Progenitor cell of endocrine pancreas (in vitro differentiated cells): Measurements from ENCODE around the gene SLFN12. TPM values are rescaled to one million over a fixed set of nuclear protein-coding genes. Genes with fewer than 3 reads are reported as not detected.
A peak's percentile ranks its signal among the peaks of the same experiment; 100 is the strongest.

Source experiments
- DNase-seq: peaks from one replicate; pipeline ENCODE4 v3.0.0; 2021; ENCODE audit warnings: low spot score; ENCODE audit not compliant: unreplicated experiment
- H3K27ac Mint-ChIP-seq: 2 replicates; pipeline ENCODE4 v1.8.0; 2021; ENCODE audit warnings: mild to moderate bottlenecking, moderate library complexity, mixed read lengths
- H3K27me3 Mint-ChIP-seq: 2 replicates; pipeline ENCODE4 v1.8.0; 2021; ENCODE audit warnings: mixed read lengths
- H3K36me3 Mint-ChIP-seq: 2 replicates; pipeline ENCODE4 v1.8.0; 2022; ENCODE audit warnings: mixed read lengths; ENCODE audit not compliant: insufficient read depth
- H3K4me1 Mint-ChIP-seq: 2 replicates; pipeline ENCODE4 v1.8.0; 2021; ENCODE audit warnings: low read depth, mixed read lengths
- H3K4me3 Mint-ChIP-seq: 2 replicates; pipeline ENCODE4 v1.8.0; 2021; ENCODE audit warnings: low read depth, mild to moderate bottlenecking, moderate library complexity, mixed read lengths
- H3K9me3 Mint-ChIP-seq: 2 replicates; pipeline ENCODE4 v1.8.0; 2021; ENCODE audit warnings: low read depth, mixed read lengths
- total RNA-seq: library from RNA; stranded (reverse); gene quantifications from 2 replicates; pipeline ENCODE4 v1.2.1, GENCODE V29; 2021
- TF ChIP-seq, protein P1 (sequence below): fragments of 200-600 bp; sonication (generic); IDR thresholded peaks from one replicate; pipeline ENCODE4 v1.5.0; 2021; ENCODE audit warnings: antibody characterized with exemption, mild to moderate bottlenecking; ENCODE audit not compliant: unreplicated experiment

The SLFN12 gene
- total RNA-seq, 1 donor from 2014 or later = 16.6 TPM

DNA sequence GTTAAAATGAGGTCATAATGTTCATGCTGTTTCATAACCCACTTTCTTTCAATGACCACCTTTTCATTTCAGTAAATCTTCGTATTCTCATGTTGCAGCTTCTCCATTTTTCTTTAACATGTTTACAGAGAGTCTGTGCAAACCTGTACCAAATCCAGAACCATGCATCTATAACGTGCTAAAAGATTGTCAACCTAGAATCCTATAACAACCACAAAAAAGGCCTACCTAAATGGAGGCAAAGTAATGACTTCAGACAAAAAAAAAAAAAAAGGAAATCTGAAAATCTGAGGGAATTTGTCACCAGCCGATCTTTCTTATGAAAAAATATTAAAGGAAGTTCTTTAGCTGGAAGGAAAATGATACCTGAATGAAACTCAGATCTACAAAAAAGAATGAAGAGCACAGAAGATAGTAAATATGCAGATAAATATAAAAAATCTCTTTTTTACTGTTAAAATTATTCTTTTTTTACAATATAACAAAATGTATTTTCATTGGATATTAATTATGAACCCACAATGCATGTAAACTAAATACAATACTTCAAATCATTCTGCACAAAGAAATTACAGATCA is 57.4 kb downstream of the SLFN12 start:
- Mint-ChIP-seq H3K4me3 (no peak overlapping the region), H3K27ac (no peak overlapping the region), H3K36me3 (peaks cover 2% of the 10 kb centered on the region), H3K27me3 (peaks cover 80% of the 10 kb centered on the region), H3K9me3 (peaks cover 16% of the 10 kb centered on the region), H3K4me1 (peaks cover 12% of the 10 kb centered on the region)
- no peak for DNase-seq
- TF ChIP-seq, protein P1, sequence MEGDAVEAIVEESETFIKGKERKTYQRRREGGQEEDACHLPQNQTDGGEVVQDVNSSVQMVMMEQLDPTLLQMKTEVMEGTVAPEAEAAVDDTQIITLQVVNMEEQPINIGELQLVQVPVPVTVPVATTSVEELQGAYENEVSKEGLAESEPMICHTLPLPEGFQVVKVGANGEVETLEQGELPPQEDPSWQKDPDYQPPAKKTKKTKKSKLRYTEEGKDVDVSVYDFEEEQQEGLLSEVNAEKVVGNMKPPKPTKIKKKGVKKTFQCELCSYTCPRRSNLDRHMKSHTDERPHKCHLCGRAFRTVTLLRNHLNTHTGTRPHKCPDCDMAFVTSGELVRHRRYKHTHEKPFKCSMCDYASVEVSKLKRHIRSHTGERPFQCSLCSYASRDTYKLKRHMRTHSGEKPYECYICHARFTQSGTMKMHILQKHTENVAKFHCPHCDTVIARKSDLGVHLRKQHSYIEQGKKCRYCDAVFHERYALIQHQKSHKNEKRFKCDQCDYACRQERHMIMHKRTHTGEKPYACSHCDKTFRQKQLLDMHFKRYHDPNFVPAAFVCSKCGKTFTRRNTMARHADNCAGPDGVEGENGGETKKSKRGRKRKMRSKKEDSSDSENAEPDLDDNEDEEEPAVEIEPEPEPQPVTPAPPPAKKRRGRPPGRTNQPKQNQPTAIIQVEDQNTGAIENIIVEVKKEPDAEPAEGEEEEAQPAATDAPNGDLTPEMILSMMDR = no peak

DNA sequence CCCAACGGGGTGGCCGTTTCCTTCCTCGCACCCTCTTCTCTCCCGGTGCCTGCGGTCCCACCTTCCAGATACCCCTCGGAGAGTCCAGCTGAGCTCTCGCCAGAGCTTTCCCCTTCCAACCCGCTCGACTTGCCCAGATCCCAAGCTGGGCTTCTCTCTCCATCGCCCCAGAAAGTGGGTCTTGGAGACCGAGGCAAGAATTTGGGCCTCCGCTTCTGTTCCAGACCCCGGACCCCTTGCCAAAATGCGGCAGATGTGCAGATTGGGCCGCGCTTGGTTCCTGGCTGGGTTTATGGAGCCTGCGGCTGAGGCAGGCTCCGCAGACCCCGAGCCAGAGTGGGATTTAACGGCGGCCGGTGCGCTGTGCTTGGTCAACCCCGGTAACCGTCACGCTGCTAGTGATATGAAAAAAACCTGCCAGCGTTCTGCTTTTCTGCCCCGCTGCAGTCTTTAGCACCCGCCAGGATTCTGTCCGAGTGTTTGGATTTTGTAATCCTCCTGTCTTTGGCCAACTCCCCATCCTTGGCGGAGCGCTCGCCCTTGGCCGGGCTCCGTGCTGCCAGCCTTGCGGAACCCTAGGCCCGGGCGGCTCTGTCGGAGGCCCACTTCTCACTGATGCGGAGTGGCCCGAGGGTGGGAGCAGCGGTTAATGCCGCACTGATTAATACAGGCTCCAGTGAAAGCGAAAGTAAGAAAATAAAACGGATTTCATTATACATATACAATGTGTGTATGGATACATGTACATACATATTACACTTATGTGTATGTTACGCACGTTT is 58.1 kb downstream of the SLFN12 start:
- Mint-ChIP-seq H3K4me3 (peak overlapping the region; percentile 65), H3K9me3 (peaks cover 18% of the 10 kb centered on the region), H3K36me3 (peaks cover 2% of the 10 kb centered on the region), H3K27me3 (peaks cover 86% of the 10 kb centered on the region), H3K4me1 (peaks cover 12% of the 10 kb centered on the region), H3K27ac (no peak overlapping the region)
- DNase-seq = no peak
- TF ChIP-seq, protein P1 = no peak

DNA sequence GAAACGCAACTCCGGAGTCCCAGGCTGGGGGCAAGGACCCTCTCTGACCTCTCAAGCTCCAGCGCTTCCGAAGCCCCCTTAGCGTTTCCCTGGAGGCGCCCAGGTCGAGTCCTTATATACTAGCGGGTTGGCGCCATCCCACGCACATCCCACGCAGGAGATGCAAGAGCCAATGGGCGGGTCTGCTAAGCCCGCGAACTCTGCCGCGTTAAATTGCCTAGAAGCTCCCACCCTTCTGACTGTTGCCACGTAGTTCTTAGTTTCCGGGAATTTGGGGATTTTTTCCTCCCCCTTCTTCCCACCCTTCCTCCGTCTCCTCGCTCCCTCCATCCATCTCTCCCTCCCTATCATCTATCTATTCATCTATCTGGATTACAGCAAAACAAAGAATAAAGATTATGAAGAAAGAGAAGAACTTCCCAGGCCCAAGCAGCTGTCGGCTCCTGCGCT is 58.7 kb downstream of the SLFN12 start, which contains the start of gene SLFN11:
SLFN11 (minus strand) TSS at position 88 of the 450 bp plus-strand sequence. CDS start 9,814 bp downstream, outside the sequence.
- Mint-ChIP-seq H3K4me1 (peaks cover 12% of the 10 kb centered on the region), H3K4me3 (peak within 1 kb of the TSS; percentile 65), H3K36me3 (peaks cover 2% of the 10 kb centered on the region), H3K27ac (no peak within 1 kb of the TSS), H3K9me3 (peaks cover 18% of the 10 kb centered on the region), H3K27me3 (peaks cover 84% of the 10 kb centered on the region)
- no peak for DNase-seq
- TF ChIP-seq, protein P1 = no peak

DNA sequence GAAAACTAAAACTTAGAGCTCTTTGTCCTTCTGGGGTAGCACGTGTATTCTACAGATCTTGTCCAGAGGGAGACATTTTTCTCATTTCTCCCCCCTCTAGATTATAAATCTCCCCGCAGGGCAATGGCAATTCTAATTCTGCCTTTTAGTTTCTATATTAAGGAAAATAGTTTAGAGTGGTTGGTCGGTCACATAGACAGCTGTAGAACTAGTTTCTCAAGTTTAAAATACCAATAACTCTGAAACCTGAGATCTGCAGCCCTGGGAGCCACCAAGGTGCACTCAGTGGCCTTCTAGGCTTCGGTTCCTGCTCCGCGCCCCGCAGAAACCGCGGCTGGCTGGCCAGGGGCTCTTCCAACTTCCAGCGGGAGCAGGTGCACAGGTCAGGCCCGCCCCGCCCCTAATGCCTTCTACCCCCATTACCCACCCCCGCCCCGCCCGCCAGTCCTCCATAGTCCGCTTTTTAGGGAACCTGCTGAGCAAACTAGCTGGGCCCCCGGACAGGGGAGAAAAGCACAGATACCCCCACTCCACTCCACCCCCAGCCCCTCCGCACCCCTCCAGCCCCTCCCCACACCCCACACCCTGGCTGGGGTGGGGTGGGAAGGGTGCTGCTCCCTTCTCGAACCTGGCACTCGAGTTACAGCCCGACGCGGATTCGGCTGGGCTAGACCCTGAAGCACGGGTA is 59.3 kb downstream of the SLFN12 start:
- TF ChIP-seq, protein P1 = no peak
- Mint-ChIP-seq H3K9me3 (peaks cover 18% of the 10 kb centered on the region), H3K27me3 (peaks cover 82% of the 10 kb centered on the region), H3K4me3 (peak overlapping the region; percentile 65), H3K36me3 (peaks cover 2% of the 10 kb centered on the region), H3K27ac (no peak overlapping the region), H3K4me1 (peaks cover 12% of the 10 kb centered on the region)
- no peak for DNase-seq

DNA sequence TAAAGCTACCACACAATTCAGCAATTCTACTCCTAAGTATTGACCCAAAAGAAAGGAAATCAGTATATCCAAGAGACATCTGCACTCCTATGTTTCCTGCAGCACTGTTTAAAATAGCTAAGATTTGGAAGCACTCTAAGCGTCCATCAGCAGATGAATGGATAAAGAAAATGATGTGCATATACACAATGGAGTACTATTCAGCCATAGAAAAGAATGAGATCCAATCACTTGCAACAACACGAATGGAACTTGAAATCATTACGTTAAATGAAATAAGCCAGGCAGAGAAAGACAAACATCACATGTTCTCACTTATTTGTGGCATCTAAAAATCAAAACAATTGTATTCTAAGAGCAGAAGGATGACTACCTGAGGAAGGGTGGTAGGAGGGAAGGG is 60.4 kb downstream of the SLFN12 start:
- Mint-ChIP-seq H3K4me3 (no peak overlapping the region), H3K27ac (no peak overlapping the region), H3K9me3 (peaks cover 18% of the 10 kb centered on the region), H3K4me1 (peaks cover 12% of the 10 kb centered on the region), H3K27me3 (peaks cover 80% of the 10 kb centered on the region), H3K36me3 (peaks cover 2% of the 10 kb centered on the region)
- TF ChIP-seq, protein P1 = no peak
- DNase-seq = no peak
